Neuronal stem cell (in vitro differentiated cells): ENCODE results near the gene METRNL.
A peak's percentile ranks its signal among the peaks of the same experiment; 100 is the strongest.

Experiments used
- DNase-seq: peaks from one replicate; pipeline ENCODE4 v3.0.0-alpha.2; 2013; ENCODE audit warnings: low spot score
- H2AFZ ChIP-seq: one replicate; pipeline ENCODE4 v1.6.1; 2013; ENCODE audit warnings: mild to moderate bottlenecking, low read length, inconsistent platforms
- H2AK5ac ChIP-seq: 2 replicates; pipeline ENCODE4 v1.6.1; 2013; ENCODE audit warnings: low read depth, mild to moderate bottlenecking, inconsistent platforms, low read length, moderate library complexity, mixed read lengths
- H2BK120ac ChIP-seq: 2 replicates; pipeline ENCODE4 v1.6.1; 2013; ENCODE audit warnings: low read depth, mild to moderate bottlenecking, inconsistent platforms, low read length, moderate library complexity, mixed read lengths
- H2BK12ac ChIP-seq: one replicate; pipeline ENCODE4 v1.6.1; 2013; ENCODE audit warnings: low read length, inconsistent platforms
- H2BK15ac ChIP-seq: 2 replicates; pipeline ENCODE4 v1.6.1; 2013; ENCODE audit warnings: mild to moderate bottlenecking, low read length, inconsistent platforms, mixed read lengths
- H2BK5ac ChIP-seq: one replicate; pipeline ENCODE4 v1.6.1; 2013; ENCODE audit warnings: inconsistent platforms, mild to moderate bottlenecking, low read length, moderate library complexity
- H3K14ac ChIP-seq: one replicate; pipeline ENCODE4 v1.6.1; 2013; ENCODE audit warnings: low read length, inconsistent platforms
- H3K18ac ChIP-seq: 2 replicates; pipeline ENCODE4 v1.6.1; 2013; ENCODE audit warnings: low read length, inconsistent platforms
- H3K23ac ChIP-seq: 2 replicates; pipeline ENCODE4 v1.6.1; 2013; ENCODE audit warnings: low read depth, mild to moderate bottlenecking, mixed read lengths, low read length, inconsistent platforms; ENCODE audit not compliant: poor library complexity
- H3K27ac ChIP-seq: replicated peaks from 3 replicates; pipeline ENCODE4 v1.5.1; 2013; ENCODE audit warnings: low read length, inconsistent platforms
- H3K27me3 ChIP-seq, 3 experiments: 2 replicates each; pipeline ENCODE4 v1.6.1; 2013; ENCODE audit warnings: low read length in 3 of 3, mild to moderate bottlenecking in 2 of 3, inconsistent platforms in 1 of 3, low read depth in 1 of 3, mixed read lengths in 1 of 3, moderate library complexity in 1 of 3; ENCODE audit not compliant: control insufficient read depth in 3 of 3, insufficient read depth in 3 of 3
- H3K36me3 ChIP-seq, 2 donors: replicated peaks in 1 of 2; 2 replicates each; pipeline ENCODE4 v1.6.1; 2013; ENCODE audit warnings: low read length in 2 of 2; ENCODE audit not compliant: control insufficient read depth in 2 of 2, insufficient read depth in 2 of 2
- H3K4ac ChIP-seq: 2 replicates; pipeline ENCODE4 v1.6.1; 2013; ENCODE audit warnings: inconsistent platforms, mild to moderate bottlenecking, low read length, moderate library complexity
- H3K4me1 ChIP-seq, 2 donors: 1 replicate in 1 of 2; 2 replicates in 1 of 2; pipeline ENCODE4 v1.6.1; 2013; ENCODE audit warnings: low read length in 2 of 2, low read depth in 1 of 2; ENCODE audit not compliant: control insufficient read depth in 2 of 2, insufficient read depth in 1 of 2
- H3K4me2 ChIP-seq: one replicate; pipeline ENCODE4 v1.6.1; 2013; ENCODE audit warnings: mild to moderate bottlenecking, low read length, inconsistent platforms; ENCODE audit not compliant: insufficient read depth, poor library complexity, severe bottlenecking
- H3K4me3 ChIP-seq, 2 donors: 2 replicates each; pipeline ENCODE4 v1.5.1; 2013; ENCODE audit warnings: low read length in 2 of 2, mild to moderate bottlenecking in 2 of 2, inconsistent platforms in 1 of 2, moderate library complexity in 1 of 2
- H3K79me1 ChIP-seq: one replicate; pipeline ENCODE4 v1.6.1; 2013; ENCODE audit warnings: low read depth, mild to moderate bottlenecking, inconsistent platforms, low read length, moderate library complexity
- H3K9ac ChIP-seq: one replicate; pipeline ENCODE4 v1.6.1; 2013; ENCODE audit warnings: mild to moderate bottlenecking, low read depth, low read length, inconsistent platforms; ENCODE audit not compliant: poor library complexity
- H3K9me3 ChIP-seq, 2 donors: replicated peaks in 1 of 2; 2 replicates each; pipeline versions ENCODE3 to v1.6.1; 2013; ENCODE audit warnings: low read length in 2 of 2, mild to moderate bottlenecking in 2 of 2, inconsistent platforms in 1 of 2, low read depth in 1 of 2, mixed read lengths in 1 of 2, moderate library complexity in 1 of 2; ENCODE audit not compliant: control insufficient read depth in 2 of 2, insufficient read depth in 1 of 2
- H4K8ac ChIP-seq: one replicate; pipeline ENCODE4 v1.6.1; 2013; ENCODE audit warnings: low read depth, mild to moderate bottlenecking, inconsistent platforms, low read length, moderate library complexity
- H4K91ac ChIP-seq: one replicate; pipeline ENCODE4 v1.6.1; 2013; ENCODE audit warnings: low read length, low read depth, mild to moderate bottlenecking, inconsistent platforms; ENCODE audit not compliant: poor library complexity
- WGBS, 2 donors: extraction: QIAGEN DNeasy Blood & Tissue Kit; methylation state at CpG; one replicate each; pipeline ENCODE4 v1.1.7; 2013; ENCODE audit warnings: missing lambda C conversion rate in 2 of 2, mixed read lengths in 1 of 2; ENCODE audit not compliant: insufficient read length in 2 of 2, insufficient replicate concordance in 1 of 2; ENCODE audit errors: extremely low coverage in 2 of 2; 5-methylcytosine and 5-hydroxymethylcytosine counted together

METRNL gene

GRCh38 chr17:83082909-83083367 is 3.5 kb downstream of the METRNL start:
- Histone ChIP-seq H2BK12ac (no peak overlapping the region), H2BK120ac (no peak overlapping the region), H3K79me1 (peaks cover 17% of the 10 kb centered on the region), H3K4me2 (no peak overlapping the region), H2BK5ac (no peak overlapping the region), H4K91ac (no peak overlapping the region), H3K4ac (no peak overlapping the region), H4K8ac (no peak overlapping the region), H2AK5ac (peak overlapping the region; percentile 66), H3K27me3 (peaks cover 10 to 27% (median 12%) of the 10 kb centered on the region in 3 experiments), H3K18ac (peak overlapping the region; percentile 53), H3K14ac (no peak overlapping the region), H3K27ac (no peak overlapping the region), H3K23ac (peak overlapping the region; percentile 5), H2BK15ac (no peak overlapping the region), H3K9ac (peak overlapping the region; percentile 74), H2AFZ (no peak overlapping the region), H3K9me3 (no peaks in the 10 kb centered on the region), H3K4me3 (no peak overlapping the region), H3K36me3 (peaks cover 0 to 27% of the 10 kb centered on the region in 2 donors), H3K4me1 (peaks cover 8 to 15% of the 10 kb centered on the region in 2 donors)
- no peak for DNase-seq
- WGBS, 2 donors = no CpG with 5 or more reads among the region's 20 CpGs

GRCh38 chr17:83083368-83084201 is 4.2 kb downstream of the METRNL start:
- Histone ChIP-seq H3K4ac (no peak overlapping the region), H3K23ac (peak overlapping the region; percentile 5), H2AK5ac (peak overlapping the region; percentile 66), H2BK120ac (no peak overlapping the region), H3K27me3 (peaks cover 4 to 21% (median 6%) of the 10 kb centered on the region in 3 experiments), H3K36me3 (peaks cover 0 to 30% of the 10 kb centered on the region in 2 donors), H2BK5ac (no peak overlapping the region), H3K9me3 (no peaks in the 10 kb centered on the region), H4K91ac (no peak overlapping the region), H3K18ac (peak overlapping the region; percentile 53), H3K79me1 (peaks cover 17% of the 10 kb centered on the region), H2BK15ac (no peak overlapping the region), H3K4me1 (peaks cover 7 to 12% of the 10 kb centered on the region in 2 donors), H4K8ac (no peak overlapping the region), H2AFZ (no peak overlapping the region), H3K14ac (no peak overlapping the region), H3K4me3 (no peak overlapping the region), H3K9ac (peak overlapping the region; percentile 74), H3K27ac (no peak overlapping the region), H3K4me2 (no peak overlapping the region), H2BK12ac (no peak overlapping the region)
- DNase-seq = no peak
- WGBS, 2 donors = no CpG with 5 or more reads among the region's 25 CpGs

GRCh38 chr17:83084214-83084613 is 4.8 kb downstream of the METRNL start:
- Histone ChIP-seq H3K9ac (no peak overlapping the region), H2AFZ (no peak overlapping the region), H3K14ac (no peak overlapping the region), H3K9me3 (no peaks in the 10 kb centered on the region), H3K18ac (no peak overlapping the region), H3K4ac (no peak overlapping the region), H4K91ac (no peak overlapping the region), H3K4me3 (no peak overlapping the region), H2AK5ac (no peak overlapping the region), H4K8ac (no peak overlapping the region), H3K4me1 (peaks cover 7 to 10% of the 10 kb centered on the region in 2 donors), H2BK12ac (no peak overlapping the region), H3K79me1 (peaks cover 17% of the 10 kb centered on the region), H3K36me3 (peaks cover 0 to 32% of the 10 kb centered on the region in 2 donors), H2BK120ac (no peak overlapping the region), H3K4me2 (no peak overlapping the region), H2BK15ac (no peak overlapping the region), H3K27ac (no peak overlapping the region), H2BK5ac (no peak overlapping the region), H3K23ac (peak overlapping the region; percentile 80), H3K27me3 (peaks cover 0 to 15% (median 4%) of the 10 kb centered on the region in 3 experiments)
- no peak for DNase-seq
- no CpG with 5 or more reads among the region's 9 CpGs for WGBS, 2 donors

- no peak overlapping the region for H3K18ac ChIP-seq
- H4K8ac ChIP-seq = peak overlapping the region; percentile 82
- peaks cover 0 to 15% (median 4%) of the 10 kb centered on the region in 3 experiments for H3K27me3 ChIP-seq
- H3K4me1 ChIP-seq = peaks cover 7 to 10% of the 10 kb centered on the region in 2 donors
- no peaks in the 10 kb centered on the region for H3K9me3 ChIP-seq
- no peak overlapping the region for H3K4me2 ChIP-seq
- H2BK15ac ChIP-seq = no peak overlapping the region
- no peak overlapping the region for H2AK5ac ChIP-seq
- peaks cover 17% of the 10 kb centered on the region for H3K79me1 ChIP-seq
- H3K27ac ChIP-seq = no peak overlapping the region
- peaks cover 0 to 33% of the 10 kb centered on the region in 2 donors for H3K36me3 ChIP-seq
- no peak overlapping the region for H3K4ac ChIP-seq
- H4K91ac ChIP-seq = no peak overlapping the region
- H2BK120ac ChIP-seq = no peak overlapping the region
- no CpG with 5 or more reads among the region's 27 CpGs for WGBS, 2 donors
- H3K23ac ChIP-seq = peak overlapping the region; percentile 80
- H3K9ac ChIP-seq = peak overlapping the region; percentile 60
- DNase-seq = no peak
- H2BK5ac ChIP-seq = no peak overlapping the region
- peak overlapping the region in 1 of 2 donors; percentile 21 for H3K4me3 ChIP-seq
- H2BK12ac ChIP-seq = no peak overlapping the region
- no peak overlapping the region for H2AFZ ChIP-seq
- no peak overlapping the region for H3K14ac ChIP-seq
These were observed 5.2 kb downstream of the METRNL start for GRCh38 chr17:83084621-83085056.
